GM23338 (cell line): Measurements from ENCODE around the gene MAGI1.

ENCODE experiments used
- CTCF ChIP-seq, 2 experiments: fragments of 200-600 bp in 1 of 2; sonication (generic) in 1 of 2; conservative IDR thresholded peaks; 2 replicates each; pipeline versions ENCODE4 v1.5.1 to v1.6.1; 2016 to 2017; ENCODE audit warnings: antibody characterized with exemption in 2 of 2, low read depth in 2 of 2, mild to moderate bottlenecking in 2 of 2, moderate library complexity in 1 of 2
- EZH2 ChIP-seq: fragments of 200-600 bp; sonication (generic); IDR thresholded peaks from one replicate; pipeline ENCODE4 v1.8.0; 2017; ENCODE audit warnings: antibody characterized with exemption, mild to moderate bottlenecking, low read depth; ENCODE audit not compliant: unreplicated experiment
- TF ChIP-seq, protein P1 (sequence below): IDR thresholded peaks from one replicate; pipeline ENCODE4 v1.6.1; 2018; ENCODE audit warnings: antibody characterized with exemption; ENCODE audit not compliant: unreplicated experiment

DNA sequence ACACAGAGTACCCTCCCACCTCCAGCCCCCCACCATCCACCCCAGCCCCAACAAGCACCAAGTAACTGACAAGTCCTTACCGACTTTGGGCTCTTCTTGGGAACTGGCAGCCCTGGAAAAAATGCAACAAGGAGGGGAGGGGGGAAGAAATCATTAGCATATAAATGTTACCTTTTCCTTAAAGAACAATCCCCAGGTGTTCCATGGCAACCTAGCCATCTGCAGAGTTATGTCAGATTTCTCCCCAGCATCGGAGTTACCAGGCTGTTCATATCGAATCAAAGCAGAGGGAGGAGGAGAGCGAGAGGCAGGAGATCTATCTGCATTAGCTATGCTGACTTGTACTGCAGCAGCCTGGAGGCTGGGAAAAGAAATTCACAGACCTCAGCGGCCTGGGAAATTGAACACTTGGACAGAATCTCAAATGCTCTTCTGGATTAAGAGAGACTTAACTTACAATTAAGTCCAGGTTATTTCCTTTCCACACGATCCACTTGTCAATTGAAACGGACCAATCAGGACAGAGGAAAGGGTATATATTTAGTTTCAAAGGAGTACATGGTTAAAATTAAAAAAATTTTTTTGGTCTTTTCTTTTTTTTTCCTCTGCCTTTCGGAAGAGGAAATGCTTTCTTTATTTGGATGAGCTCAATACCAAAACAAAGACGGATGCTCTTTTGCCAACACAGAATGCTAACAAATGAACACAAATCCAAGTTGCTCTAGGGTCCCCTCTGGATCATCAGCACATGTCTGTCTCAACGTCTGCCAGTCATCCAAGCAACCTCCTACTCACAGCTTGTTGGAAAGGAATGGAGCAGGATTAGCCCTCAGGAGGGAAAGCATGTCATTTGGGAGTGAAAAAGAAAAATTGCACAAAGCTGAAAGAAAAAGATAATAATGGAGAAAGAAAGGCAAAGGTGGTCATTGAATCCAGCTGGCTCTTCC is 637.1 kb downstream of the MAGI1 start:
- TF ChIP-seq CTCF (conservative IDR thresholded peaks at IDR 0.05; ENCODE audit: low read depth in 2 of 2): no peak
- TF ChIP-seq EZH2: no peak
- TF ChIP-seq, protein P1, sequence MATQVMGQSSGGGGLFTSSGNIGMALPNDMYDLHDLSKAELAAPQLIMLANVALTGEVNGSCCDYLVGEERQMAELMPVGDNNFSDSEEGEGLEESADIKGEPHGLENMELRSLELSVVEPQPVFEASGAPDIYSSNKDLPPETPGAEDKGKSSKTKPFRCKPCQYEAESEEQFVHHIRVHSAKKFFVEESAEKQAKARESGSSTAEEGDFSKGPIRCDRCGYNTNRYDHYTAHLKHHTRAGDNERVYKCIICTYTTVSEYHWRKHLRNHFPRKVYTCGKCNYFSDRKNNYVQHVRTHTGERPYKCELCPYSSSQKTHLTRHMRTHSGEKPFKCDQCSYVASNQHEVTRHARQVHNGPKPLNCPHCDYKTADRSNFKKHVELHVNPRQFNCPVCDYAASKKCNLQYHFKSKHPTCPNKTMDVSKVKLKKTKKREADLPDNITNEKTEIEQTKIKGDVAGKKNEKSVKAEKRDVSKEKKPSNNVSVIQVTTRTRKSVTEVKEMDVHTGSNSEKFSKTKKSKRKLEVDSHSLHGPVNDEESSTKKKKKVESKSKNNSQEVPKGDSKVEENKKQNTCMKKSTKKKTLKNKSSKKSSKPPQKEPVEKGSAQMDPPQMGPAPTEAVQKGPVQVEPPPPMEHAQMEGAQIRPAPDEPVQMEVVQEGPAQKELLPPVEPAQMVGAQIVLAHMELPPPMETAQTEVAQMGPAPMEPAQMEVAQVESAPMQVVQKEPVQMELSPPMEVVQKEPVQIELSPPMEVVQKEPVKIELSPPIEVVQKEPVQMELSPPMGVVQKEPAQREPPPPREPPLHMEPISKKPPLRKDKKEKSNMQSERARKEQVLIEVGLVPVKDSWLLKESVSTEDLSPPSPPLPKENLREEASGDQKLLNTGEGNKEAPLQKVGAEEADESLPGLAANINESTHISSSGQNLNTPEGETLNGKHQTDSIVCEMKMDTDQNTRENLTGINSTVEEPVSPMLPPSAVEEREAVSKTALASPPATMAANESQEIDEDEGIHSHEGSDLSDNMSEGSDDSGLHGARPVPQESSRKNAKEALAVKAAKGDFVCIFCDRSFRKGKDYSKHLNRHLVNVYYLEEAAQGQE: no peak
